Panc1 (cell line): ENCODE data around the gene TMEM273. TPM values are rescaled to one million over a fixed set of nuclear protein-coding genes. Genes with fewer than 3 reads are reported as not detected.

Experiments
- ATAC-seq: fragments of 200-7000 bp; cut with Tn5 transposase; 2 replicates; pipeline ENCODE4 v1.9.1; 2020; ENCODE audit warnings: mild to moderate bottlenecking, moderate library complexity
- BruUV-seq: library from RNA; stranded (reverse); fragments of 400-500 nt; replicated peaks from 2 replicates; lab custom pipeline; 2021; lab: Mats Ljungman, UMichigan
- CTCF ChIA-PET: fragments of 300-600 bp; sonication (Branson Sonifier 250); formaldehyde crosslinking; loops from one replicate; lab custom pipeline; 2022; ENCODE audit warnings: antibody characterized with exemption; lab: Charles Lee
- POLR2A ChIA-PET: fragments of 300-600 bp; sonication (Branson Sonifier 250); formaldehyde crosslinking; loops from one replicate; lab custom pipeline; 2022; ENCODE audit warnings: antibody characterized with exemption; lab: Charles Lee
- DNase-seq: peaks from one replicate; pipeline ENCODE4 v3.0.0-alpha.2; 2010; ENCODE audit warnings: low read depth, low spot score
- H3K27ac ChIP-seq: 2 replicates; pipeline ENCODE4 v1.5.1; 2011; ENCODE audit warnings: mild to moderate bottlenecking, low read length, inconsistent platforms
- H3K27me3 ChIP-seq: fragments of 200-500 bp; sonication (Bioruptor generic); 2 replicates; pipeline ENCODE4 v1.6.0; 2014; ENCODE audit warnings: low read length, inconsistent platforms; ENCODE audit not compliant: control insufficient read depth, insufficient read depth
- H3K36me3 ChIP-seq: fragments of 200-500 bp; sonication (Bioruptor generic); 2 replicates; pipeline ENCODE4 v1.5.1; 2014; ENCODE audit warnings: inconsistent platforms, mild to moderate bottlenecking, low read length, moderate library complexity; ENCODE audit not compliant: control insufficient read depth, insufficient read depth
- H3K4me1 ChIP-seq: 2 replicates; pipeline ENCODE4 v1.5.1; 2011; ENCODE audit warnings: inconsistent platforms, mild to moderate bottlenecking, low read length, moderate library complexity; ENCODE audit not compliant: control insufficient read depth, insufficient read depth
- H3K4me3 ChIP-seq, 2 experiments: 2 replicates each; pipeline ENCODE4 v1.5.1; 2011 to 2012; ENCODE audit warnings: low read depth in 2 of 2, low read length in 2 of 2, mild to moderate bottlenecking in 2 of 2, inconsistent platforms in 1 of 2, moderate library complexity in 1 of 2
- H3K9me3 ChIP-seq: fragments of 200-500 bp; sonication (Bioruptor generic); 2 replicates; pipeline ENCODE4 v1.5.1; 2014; ENCODE audit warnings: low read depth, mild to moderate bottlenecking, inconsistent platforms, low read length, moderate library complexity; ENCODE audit not compliant: control insufficient read depth, insufficient read depth
- POLR2AphosphoS5 ChIP-seq: IDR thresholded peaks from 2 replicates; pipeline ENCODE4 v1.6.1; 2012; ENCODE audit warnings: mild to moderate bottlenecking, low read depth, low read length, moderate library complexity
- SIN3A ChIP-seq: IDR thresholded peaks from 2 replicates; pipeline ENCODE4 v1.6.1; 2012; ENCODE audit warnings: low read depth, mild to moderate bottlenecking, low read length, moderate library complexity, borderline replicate concordance; ENCODE audit not compliant: insufficient read depth
- TCF7L2 ChIP-seq: IDR thresholded peaks from 2 replicates; pipeline ENCODE4 v1.6.1; 2011; ENCODE audit warnings: mild to moderate bottlenecking, low read depth, low read length, inconsistent platforms
- in situ Hi-C: cut with HindIII; loops from 2 replicates; pipeline ENCODE4 v1.10.0; 2016; ENCODE audit warnings: low sequenced_read_pairs, low pct_unique_long_range_greater_than_20kb
- intact Hi-C: fragments of 100-400 bp; cut with micrococcal nuclease; formaldehyde crosslinking; loops from one replicate; pipeline ENCODE4 v1.10.0; 2022; ENCODE audit not compliant: unreplicated experiment
- total RNA-seq: library from RNA; stranded (reverse); gene quantifications from one replicate; pipeline ENCODE4 v1.2.1, GENCODE V29; 2021; ENCODE audit not compliant: unreplicated experiment
- TF ChIP-seq, protein P1 (sequence below), 2 experiments: IDR thresholded peaks; 2 replicates each; pipeline ENCODE4 v1.6.1; 2011 to 2012; ENCODE audit warnings: low read depth in 2 of 2, control low read depth in 1 of 2, low read length in 1 of 2, mild to moderate bottlenecking in 1 of 2, moderate library complexity in 1 of 2; ENCODE audit not compliant: insufficient read depth in 1 of 2
- TF ChIP-seq, protein P2 (sequence below): fragments of 450-650 bp; IDR thresholded peaks from 2 replicates; pipeline ENCODE4 v1.5.1; 2017; ENCODE audit warnings: mild to moderate bottlenecking

Gene TMEM273
- total RNA-seq, 1 experiment from 2014 or later: 0.23 TPM

DNA sequence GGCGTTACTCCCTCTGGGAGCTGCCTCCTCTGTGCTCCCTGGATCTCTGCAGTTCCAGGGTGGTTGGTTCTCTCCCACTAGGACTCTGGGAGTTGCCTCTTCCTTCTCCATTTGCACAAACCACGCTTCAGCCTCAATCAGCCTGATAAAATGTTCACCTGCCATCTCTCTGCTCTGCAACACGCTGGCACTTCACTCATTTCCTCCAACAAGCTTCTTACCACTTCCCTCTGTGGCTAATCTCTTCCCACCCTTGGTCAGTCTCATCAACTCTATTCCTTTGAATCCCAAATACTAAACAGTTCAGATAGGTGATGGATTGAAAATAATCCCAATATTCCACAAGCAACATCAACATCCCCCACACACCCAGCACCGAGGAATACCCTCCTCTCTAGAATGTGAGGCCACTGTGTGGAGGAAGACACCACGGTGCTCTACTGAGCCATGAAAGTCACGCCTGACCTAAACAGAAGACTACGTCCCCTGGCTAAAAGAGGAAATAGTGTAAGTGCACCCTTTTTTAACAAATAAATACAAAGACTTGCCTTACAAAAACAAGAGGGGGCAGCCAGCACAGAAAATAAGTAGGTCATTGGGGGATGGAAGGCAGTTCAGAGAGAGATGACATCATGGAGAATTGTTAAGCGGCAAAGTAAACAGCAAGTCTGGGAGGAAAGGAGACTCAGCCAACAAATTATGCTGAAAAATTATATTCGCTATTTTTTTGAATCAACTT, 52.4 kb downstream of the TMEM273 start:
- intact Hi-C loops (no loop called here), in situ Hi-C loops (no loop called here)
- Histone ChIP-seq H3K9me3 (no peaks in the 10 kb centered on the region; the same call in 1 of the 2 replicates), H3K36me3 (no peaks in the 10 kb centered on the region), H3K27ac (no peak overlapping the region), H3K4me3 (no peak overlapping the region), H3K27me3 (peaks cover 17% of the 10 kb centered on the region), H3K4me1 (no peaks in the 10 kb centered on the region)
- ChIA-PET CTCF (no interaction called here), POLR2A (no interaction called here)
- ATAC-seq (no peak), DNase-seq (no peak)
- no peak for TF ChIP-seq SIN3A
- TF ChIP-seq, protein P1, sequence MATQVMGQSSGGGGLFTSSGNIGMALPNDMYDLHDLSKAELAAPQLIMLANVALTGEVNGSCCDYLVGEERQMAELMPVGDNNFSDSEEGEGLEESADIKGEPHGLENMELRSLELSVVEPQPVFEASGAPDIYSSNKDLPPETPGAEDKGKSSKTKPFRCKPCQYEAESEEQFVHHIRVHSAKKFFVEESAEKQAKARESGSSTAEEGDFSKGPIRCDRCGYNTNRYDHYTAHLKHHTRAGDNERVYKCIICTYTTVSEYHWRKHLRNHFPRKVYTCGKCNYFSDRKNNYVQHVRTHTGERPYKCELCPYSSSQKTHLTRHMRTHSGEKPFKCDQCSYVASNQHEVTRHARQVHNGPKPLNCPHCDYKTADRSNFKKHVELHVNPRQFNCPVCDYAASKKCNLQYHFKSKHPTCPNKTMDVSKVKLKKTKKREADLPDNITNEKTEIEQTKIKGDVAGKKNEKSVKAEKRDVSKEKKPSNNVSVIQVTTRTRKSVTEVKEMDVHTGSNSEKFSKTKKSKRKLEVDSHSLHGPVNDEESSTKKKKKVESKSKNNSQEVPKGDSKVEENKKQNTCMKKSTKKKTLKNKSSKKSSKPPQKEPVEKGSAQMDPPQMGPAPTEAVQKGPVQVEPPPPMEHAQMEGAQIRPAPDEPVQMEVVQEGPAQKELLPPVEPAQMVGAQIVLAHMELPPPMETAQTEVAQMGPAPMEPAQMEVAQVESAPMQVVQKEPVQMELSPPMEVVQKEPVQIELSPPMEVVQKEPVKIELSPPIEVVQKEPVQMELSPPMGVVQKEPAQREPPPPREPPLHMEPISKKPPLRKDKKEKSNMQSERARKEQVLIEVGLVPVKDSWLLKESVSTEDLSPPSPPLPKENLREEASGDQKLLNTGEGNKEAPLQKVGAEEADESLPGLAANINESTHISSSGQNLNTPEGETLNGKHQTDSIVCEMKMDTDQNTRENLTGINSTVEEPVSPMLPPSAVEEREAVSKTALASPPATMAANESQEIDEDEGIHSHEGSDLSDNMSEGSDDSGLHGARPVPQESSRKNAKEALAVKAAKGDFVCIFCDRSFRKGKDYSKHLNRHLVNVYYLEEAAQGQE (IDR thresholded peaks at IDR 0.05; ENCODE audit: insufficient read depth in 1 of 2, low read depth in 2 of 2, low read length in 1 of 2): no peak
- TF ChIP-seq, protein P2, sequence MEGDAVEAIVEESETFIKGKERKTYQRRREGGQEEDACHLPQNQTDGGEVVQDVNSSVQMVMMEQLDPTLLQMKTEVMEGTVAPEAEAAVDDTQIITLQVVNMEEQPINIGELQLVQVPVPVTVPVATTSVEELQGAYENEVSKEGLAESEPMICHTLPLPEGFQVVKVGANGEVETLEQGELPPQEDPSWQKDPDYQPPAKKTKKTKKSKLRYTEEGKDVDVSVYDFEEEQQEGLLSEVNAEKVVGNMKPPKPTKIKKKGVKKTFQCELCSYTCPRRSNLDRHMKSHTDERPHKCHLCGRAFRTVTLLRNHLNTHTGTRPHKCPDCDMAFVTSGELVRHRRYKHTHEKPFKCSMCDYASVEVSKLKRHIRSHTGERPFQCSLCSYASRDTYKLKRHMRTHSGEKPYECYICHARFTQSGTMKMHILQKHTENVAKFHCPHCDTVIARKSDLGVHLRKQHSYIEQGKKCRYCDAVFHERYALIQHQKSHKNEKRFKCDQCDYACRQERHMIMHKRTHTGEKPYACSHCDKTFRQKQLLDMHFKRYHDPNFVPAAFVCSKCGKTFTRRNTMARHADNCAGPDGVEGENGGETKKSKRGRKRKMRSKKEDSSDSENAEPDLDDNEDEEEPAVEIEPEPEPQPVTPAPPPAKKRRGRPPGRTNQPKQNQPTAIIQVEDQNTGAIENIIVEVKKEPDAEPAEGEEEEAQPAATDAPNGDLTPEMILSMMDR: no peak
- BruUV-seq: no TSS peak

DNA sequence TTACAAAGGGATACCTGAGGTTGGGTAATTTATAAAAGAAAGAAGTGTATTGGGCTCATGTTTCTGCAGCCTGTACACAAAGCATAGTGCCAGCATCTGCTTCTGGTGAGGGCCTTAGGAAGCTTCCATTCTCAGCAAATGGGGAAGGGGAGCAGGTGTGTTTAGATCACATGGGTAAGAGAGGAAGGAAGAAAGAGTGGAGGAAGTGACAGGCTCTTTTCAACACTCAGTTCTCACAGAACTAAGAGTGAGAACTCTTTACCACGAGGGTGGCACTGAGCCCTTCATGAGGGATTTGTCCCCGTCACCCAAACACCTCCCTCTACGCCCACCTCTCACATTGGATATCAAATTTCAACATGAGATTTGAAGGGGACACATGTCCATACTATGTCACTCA, 53.9 kb downstream of the TMEM273 start:
- POLR2A ChIA-PET: no interaction called here
- TF ChIP-seq POLR2AphosphoS5 (no peak), SIN3A (no peak), TCF7L2 (no peak)
- TF ChIP-seq, protein P2: no peak
- TF ChIP-seq, protein P1 (IDR thresholded peaks at IDR 0.05; ENCODE audit: insufficient read depth in 1 of 2, low read depth in 2 of 2, low read length in 1 of 2): no peak
- in situ Hi-C loops: no loop called here
- DNase-seq: no peak
- no TSS peak for BruUV-seq
- no peaks in the 10 kb centered on the region for H3K4me1 ChIP-seq
- no peak for ATAC-seq
- H3K9me3 ChIP-seq: no peaks in the 10 kb centered on the region; the same call in 1 of the 2 replicates
- H3K36me3 ChIP-seq: no peaks in the 10 kb centered on the region
- no peak overlapping the region for H3K4me3 ChIP-seq
- peaks cover 17% of the 10 kb centered on the region for H3K27me3 ChIP-seq
- no peak overlapping the region for H3K27ac ChIP-seq
- intact Hi-C loops: no loop called here
- CTCF ChIA-PET: no interaction called here
